Measurements from ENCODE around the gene MRAP2. TPM values are rescaled to one million over a fixed set of nuclear protein-coding genes. Genes with fewer than 3 reads are reported as not detected.

Gene MRAP2
- total RNA-seq, 1 experiment from 2014 or later: 0.07 TPM

- POLR2A ChIA-PET (ENCODE audit: unreplicated experiment): no interaction called here
- H3K27ac ChIP-seq (ENCODE audit: low read length): no peak overlapping the region
- ATAC-seq (no peak), DNase-seq (peak; percentile 6)
- no peak overlapping the region for H3K4me2 ChIP-seq (ENCODE audit: low read length)
- peaks cover 9% of the 10 kb centered on the region for H3K27me3 ChIP-seq (ENCODE audit: low read length)
- CTCF ChIA-PET: no interaction called here
- H3K4me1 ChIP-seq (ENCODE audit: insufficient read depth, low read length): no peaks in the 10 kb centered on the region
- no peaks in the 10 kb centered on the region for H3K9me3 ChIP-seq (ENCODE audit: low read length)
- TF ChIP-seq EZH2 (IDR thresholded peaks at IDR 0.05; ENCODE audit: low read length, unreplicated experiment) (no peak), EZH2phosphoT487 (IDR thresholded peaks at IDR 0.05; ENCODE audit: borderline replicate concordance, low read length) (no peak), CTCF (conservative IDR thresholded peaks at IDR 0.05; ENCODE audit: low read depth, low read length) (no peak)
- no peaks in the 10 kb centered on the region for H4K20me1 ChIP-seq (ENCODE audit: low read length)
- no peaks in the 10 kb centered on the region for H3K79me2 ChIP-seq (ENCODE audit: low read length)
- H3K9ac ChIP-seq (ENCODE audit: low read length): no peak overlapping the region
- H3K36me3 ChIP-seq (ENCODE audit: low read depth, low read length): no peaks in the 10 kb centered on the region
- intact Hi-C loops (cut with micrococcal nuclease): no loop called here
- no peaks in the 10 kb centered on the region for H3K9me2 ChIP-seq (replicated peaks; ENCODE audit: low read length)
- H3F3A ChIP-seq (ENCODE audit: low read length, unreplicated experiment): no peaks in the 10 kb centered on the region
- no peak overlapping the region for H2AFZ ChIP-seq (ENCODE audit: low read length)
- BruUV-seq (replicated peaks): no TSS peak
- H3K4me3 ChIP-seq (ENCODE audit: low read length): no peak overlapping the region
Observed at GRCh38 chr6:84050408-84050807, 16.8 kb downstream of the MRAP2 start.

GRCh38 chr6:84052204-84052882, 18.8 kb downstream of the MRAP2 start:
- Histone ChIP-seq H4K20me1 (ENCODE audit: low read length) (no peaks in the 10 kb centered on the region), H3K79me2 (ENCODE audit: low read length) (no peaks in the 10 kb centered on the region), H3K27ac (ENCODE audit: low read length) (no peak overlapping the region), H3K4me2 (ENCODE audit: low read length) (no peak overlapping the region), H2AFZ (ENCODE audit: low read length) (no peak overlapping the region), H3F3A (ENCODE audit: low read length, unreplicated experiment) (no peaks in the 10 kb centered on the region), H3K9ac (ENCODE audit: low read length) (no peak overlapping the region), H3K4me1 (ENCODE audit: insufficient read depth, low read length) (no peaks in the 10 kb centered on the region), H3K36me3 (ENCODE audit: low read depth, low read length) (no peaks in the 10 kb centered on the region), H3K4me3 (ENCODE audit: low read length) (no peak overlapping the region), H3K9me3 (ENCODE audit: low read length) (no peaks in the 10 kb centered on the region), H3K9me2 (replicated peaks; ENCODE audit: low read length) (no peaks in the 10 kb centered on the region), H3K27me3 (ENCODE audit: low read length) (peaks cover 18% of the 10 kb centered on the region)
- POLR2A ChIA-PET (ENCODE audit: unreplicated experiment): no interaction called here
- CTCF ChIA-PET: no interaction called here
- no peak for TF ChIP-seq CTCF (conservative IDR thresholded peaks at IDR 0.05; ENCODE audit: low read depth, low read length)
- no peak for TF ChIP-seq EZH2phosphoT487 (IDR thresholded peaks at IDR 0.05; ENCODE audit: borderline replicate concordance, low read length)
- TF ChIP-seq EZH2 (IDR thresholded peaks at IDR 0.05; ENCODE audit: low read length, unreplicated experiment): no peak
- intact Hi-C loops (cut with micrococcal nuclease): no loop called here
- ATAC-seq: peak; percentile 78
- no TSS peak for BruUV-seq (replicated peaks)
- peak; percentile 34 for DNase-seq

GRCh38 chr6:84052883-84053241, 19.3 kb downstream of the MRAP2 start:
- no peak for TF ChIP-seq EZH2 (IDR thresholded peaks at IDR 0.05; ENCODE audit: low read length, unreplicated experiment)
- TF ChIP-seq CTCF (conservative IDR thresholded peaks at IDR 0.05; ENCODE audit: low read depth, low read length): no peak
- no peak for TF ChIP-seq EZH2phosphoT487 (IDR thresholded peaks at IDR 0.05; ENCODE audit: borderline replicate concordance, low read length)
- Histone ChIP-seq H3K9me2 (replicated peaks; ENCODE audit: low read length) (no peaks in the 10 kb centered on the region), H3K9ac (ENCODE audit: low read length) (no peak overlapping the region), H3K27me3 (ENCODE audit: low read length) (peaks cover 19% of the 10 kb centered on the region), H3K36me3 (ENCODE audit: low read depth, low read length) (no peaks in the 10 kb centered on the region), H2AFZ (ENCODE audit: low read length) (no peak overlapping the region), H3F3A (ENCODE audit: low read length, unreplicated experiment) (no peaks in the 10 kb centered on the region), H3K27ac (ENCODE audit: low read length) (no peak overlapping the region), H3K4me2 (ENCODE audit: low read length) (no peak overlapping the region), H4K20me1 (ENCODE audit: low read length) (no peaks in the 10 kb centered on the region), H3K4me3 (ENCODE audit: low read length) (no peak overlapping the region), H3K4me1 (ENCODE audit: insufficient read depth, low read length) (no peaks in the 10 kb centered on the region), H3K79me2 (ENCODE audit: low read length) (no peaks in the 10 kb centered on the region), H3K9me3 (ENCODE audit: low read length) (no peaks in the 10 kb centered on the region)
- ATAC-seq (no peak), DNase-seq (no peak)
- no TSS peak for BruUV-seq (replicated peaks)
- ChIA-PET POLR2A (ENCODE audit: unreplicated experiment) (no interaction called here), CTCF (no interaction called here)
- intact Hi-C loops (cut with micrococcal nuclease): no loop called here

All from PC-3 (cell line).